ENCODE measurements around the gene KIF13A.
"Not testable (repeated sequence)": the region's sequence is repeated elsewhere in the genome, so short reads cannot be mapped to it uniquely, and the experiment has no call there.

Gene KIF13A

GRCh38 chr6:17923401-17923863 is 64.0 kb downstream of the KIF13A start:
- TF ChIP-seq CTCF (conservative IDR thresholded peaks at IDR 0.05; ENCODE audit: low read depth, low read length): no peak
- no peak overlapping the region for H3K4me3 ChIP-seq (ENCODE audit: low read length)
- DNase-seq (ENCODE audit: low read depth): no peak

GRCh38 chr6:17921454-17921853 is 66.0 kb downstream of the KIF13A start:
- no peak for TF ChIP-seq CTCF (conservative IDR thresholded peaks at IDR 0.05; ENCODE audit: low read depth, low read length)
- no peak for DNase-seq (ENCODE audit: low read depth)
- H3K4me3 ChIP-seq (ENCODE audit: low read length): no peak overlapping the region

GRCh38 chr6:17919496-17919895 is 67.9 kb downstream of the KIF13A start:
- no peak for TF ChIP-seq CTCF (conservative IDR thresholded peaks at IDR 0.05; ENCODE audit: low read depth, low read length)
- H3K4me3 ChIP-seq (ENCODE audit: low read length): no peak overlapping the region
- DNase-seq (ENCODE audit: low read depth): no peak

- DNase-seq (ENCODE audit: low read depth): no peak
- no peak overlapping the region for H3K4me3 ChIP-seq (ENCODE audit: low read length)
- TF ChIP-seq CTCF (conservative IDR thresholded peaks at IDR 0.05; ENCODE audit: low read depth, low read length): no peak
These were observed 69.3 kb downstream of the KIF13A start for GRCh38 chr6:17917837-17918763.

- no peak overlapping the region for H3K4me3 ChIP-seq (ENCODE audit: low read length)
- no peak for DNase-seq (ENCODE audit: low read depth)
- no peak for TF ChIP-seq CTCF (conservative IDR thresholded peaks at IDR 0.05; ENCODE audit: low read depth, low read length)
These were observed 72.8 kb downstream of the KIF13A start for GRCh38 chr6:17914651-17915050.

GRCh38 chr6:17912521-17912920 is 74.9 kb downstream of the KIF13A start:
- DNase-seq (ENCODE audit: low read depth): no peak
- no peak for TF ChIP-seq CTCF (conservative IDR thresholded peaks at IDR 0.05; ENCODE audit: low read depth, low read length)
- no peak overlapping the region for H3K4me3 ChIP-seq (ENCODE audit: low read length)

- DNase-seq (ENCODE audit: low read depth); H3K4me3 ChIP-seq (ENCODE audit: low read length): not testable (repeated sequence)
These were observed 75.8 kb downstream of the KIF13A start for GRCh38 chr6:17911656-17912055.
